GM12872 (cell line): ENCODE results near the gene ITPKB.

ENCODE experiments used
- TF ChIP-seq, protein P1 (sequence below): IDR thresholded peaks from 3 replicates; pipeline ENCODE4 v1.5.1; 2011; ENCODE audit warnings: low read depth, mild to moderate bottlenecking, low read length, moderate library complexity; ENCODE audit not compliant: insufficient read depth

The ITPKB gene

DNA sequence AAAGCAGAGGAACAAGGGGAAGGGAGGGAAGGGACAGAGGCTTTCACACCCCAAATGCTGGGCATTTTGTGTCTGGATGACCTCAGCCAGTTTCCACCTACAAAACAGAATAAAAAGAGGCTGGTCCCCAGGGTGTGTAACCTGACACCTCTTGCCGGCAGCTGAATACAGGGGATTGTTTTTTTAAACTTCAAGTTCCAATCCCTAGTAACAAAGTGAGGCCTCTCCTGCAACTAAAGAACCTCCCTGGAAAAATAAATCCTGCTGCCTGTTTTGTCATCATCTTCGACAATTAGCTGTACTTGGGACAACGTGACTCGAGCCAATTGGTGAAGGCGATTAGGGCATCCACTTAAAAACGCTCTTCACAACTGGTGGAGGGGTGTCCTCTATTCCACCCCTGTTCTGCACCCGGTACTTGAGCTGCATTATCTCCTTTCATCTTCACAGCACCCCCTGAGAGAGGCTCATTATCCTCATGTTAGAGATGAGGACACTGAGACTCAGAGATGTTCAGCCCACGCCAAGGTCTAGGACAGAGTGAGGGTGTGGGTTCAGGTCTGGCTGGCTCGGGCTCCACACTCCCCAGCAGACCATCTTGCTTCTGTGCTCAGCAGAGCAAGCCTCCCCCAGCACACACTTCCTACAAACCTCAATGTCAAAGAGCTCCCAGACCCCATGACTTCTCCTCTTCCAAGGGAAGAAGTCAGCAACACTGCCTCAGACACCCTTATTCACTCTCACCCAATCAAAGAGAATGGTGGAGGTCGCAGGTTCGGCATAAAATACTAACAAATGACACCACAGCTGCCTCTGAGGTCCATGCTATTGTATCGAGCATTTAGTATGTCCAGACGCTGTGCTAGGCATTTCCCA lies 15.2 kb downstream of the ITPKB start:
- TF ChIP-seq, protein P1, sequence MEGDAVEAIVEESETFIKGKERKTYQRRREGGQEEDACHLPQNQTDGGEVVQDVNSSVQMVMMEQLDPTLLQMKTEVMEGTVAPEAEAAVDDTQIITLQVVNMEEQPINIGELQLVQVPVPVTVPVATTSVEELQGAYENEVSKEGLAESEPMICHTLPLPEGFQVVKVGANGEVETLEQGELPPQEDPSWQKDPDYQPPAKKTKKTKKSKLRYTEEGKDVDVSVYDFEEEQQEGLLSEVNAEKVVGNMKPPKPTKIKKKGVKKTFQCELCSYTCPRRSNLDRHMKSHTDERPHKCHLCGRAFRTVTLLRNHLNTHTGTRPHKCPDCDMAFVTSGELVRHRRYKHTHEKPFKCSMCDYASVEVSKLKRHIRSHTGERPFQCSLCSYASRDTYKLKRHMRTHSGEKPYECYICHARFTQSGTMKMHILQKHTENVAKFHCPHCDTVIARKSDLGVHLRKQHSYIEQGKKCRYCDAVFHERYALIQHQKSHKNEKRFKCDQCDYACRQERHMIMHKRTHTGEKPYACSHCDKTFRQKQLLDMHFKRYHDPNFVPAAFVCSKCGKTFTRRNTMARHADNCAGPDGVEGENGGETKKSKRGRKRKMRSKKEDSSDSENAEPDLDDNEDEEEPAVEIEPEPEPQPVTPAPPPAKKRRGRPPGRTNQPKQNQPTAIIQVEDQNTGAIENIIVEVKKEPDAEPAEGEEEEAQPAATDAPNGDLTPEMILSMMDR, result no peak

DNA sequence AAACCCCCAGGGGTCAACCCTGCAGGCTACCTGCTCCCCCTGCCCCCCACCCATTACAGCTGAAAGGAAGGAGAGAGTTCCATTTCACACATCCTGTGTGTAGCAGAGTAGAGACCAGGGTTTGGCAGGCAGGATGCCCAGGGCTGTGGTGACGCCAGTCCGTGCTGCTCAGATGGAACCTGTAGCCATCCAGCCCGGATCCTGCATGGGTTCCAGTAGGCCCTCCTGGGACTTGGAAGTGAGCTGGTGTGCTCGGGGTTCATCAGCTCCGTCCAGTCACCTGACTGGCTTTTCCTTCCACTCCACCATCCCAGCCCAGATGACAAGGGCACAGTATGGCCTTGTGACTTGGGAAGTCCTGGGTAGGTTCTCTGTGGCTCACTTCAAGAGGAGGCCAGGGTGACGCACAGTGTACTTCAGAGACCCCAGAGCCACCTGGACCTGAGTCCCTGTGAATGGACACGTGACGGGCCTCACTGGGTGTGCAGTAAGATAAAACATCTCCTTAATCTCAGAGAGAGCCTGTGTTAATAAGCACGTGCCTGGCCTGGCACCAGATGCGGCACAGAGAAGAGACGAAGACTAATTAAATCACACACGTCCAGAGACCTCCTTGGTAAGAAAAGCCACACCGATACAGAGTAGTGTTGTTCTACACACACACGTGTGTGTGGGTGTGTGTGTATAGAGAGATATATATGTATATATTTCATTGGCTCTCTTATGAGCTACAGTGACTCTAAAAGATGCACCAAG lies 16.0 kb downstream of the ITPKB start:
- TF ChIP-seq, protein P1, result no peak

DNA sequence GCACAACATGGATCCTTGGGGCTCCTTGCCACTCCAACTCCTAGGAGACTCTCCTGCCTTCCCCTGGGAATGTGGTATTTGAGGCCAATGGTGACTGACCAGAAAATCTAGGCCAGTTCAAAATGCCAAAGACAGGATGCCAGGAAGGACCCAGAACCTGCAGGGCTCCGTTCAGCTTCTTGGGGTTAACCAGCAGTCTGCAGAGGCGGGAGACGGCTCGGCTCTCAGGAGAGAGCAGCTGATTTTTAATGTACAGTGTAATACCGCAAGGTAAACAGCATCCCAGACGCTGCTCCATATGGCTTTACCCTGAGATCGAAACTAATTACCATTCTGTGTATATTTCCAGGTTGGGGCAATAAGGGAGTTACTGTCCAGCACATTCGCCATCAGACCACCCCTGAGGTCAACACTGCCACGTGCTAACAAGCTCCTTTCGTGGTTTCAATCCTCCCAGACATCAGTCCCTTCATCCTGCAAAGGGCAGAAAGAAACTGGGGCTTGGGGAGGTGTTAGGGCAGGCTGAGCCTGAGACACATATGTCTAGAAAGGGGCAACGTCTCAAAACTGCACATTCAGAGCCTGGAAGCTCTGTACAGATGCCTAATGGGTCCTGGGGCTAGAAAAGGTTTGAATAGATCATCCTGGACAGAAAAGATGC lies 16.7 kb downstream of the ITPKB start:
- TF ChIP-seq, protein P1, result no peak

DNA sequence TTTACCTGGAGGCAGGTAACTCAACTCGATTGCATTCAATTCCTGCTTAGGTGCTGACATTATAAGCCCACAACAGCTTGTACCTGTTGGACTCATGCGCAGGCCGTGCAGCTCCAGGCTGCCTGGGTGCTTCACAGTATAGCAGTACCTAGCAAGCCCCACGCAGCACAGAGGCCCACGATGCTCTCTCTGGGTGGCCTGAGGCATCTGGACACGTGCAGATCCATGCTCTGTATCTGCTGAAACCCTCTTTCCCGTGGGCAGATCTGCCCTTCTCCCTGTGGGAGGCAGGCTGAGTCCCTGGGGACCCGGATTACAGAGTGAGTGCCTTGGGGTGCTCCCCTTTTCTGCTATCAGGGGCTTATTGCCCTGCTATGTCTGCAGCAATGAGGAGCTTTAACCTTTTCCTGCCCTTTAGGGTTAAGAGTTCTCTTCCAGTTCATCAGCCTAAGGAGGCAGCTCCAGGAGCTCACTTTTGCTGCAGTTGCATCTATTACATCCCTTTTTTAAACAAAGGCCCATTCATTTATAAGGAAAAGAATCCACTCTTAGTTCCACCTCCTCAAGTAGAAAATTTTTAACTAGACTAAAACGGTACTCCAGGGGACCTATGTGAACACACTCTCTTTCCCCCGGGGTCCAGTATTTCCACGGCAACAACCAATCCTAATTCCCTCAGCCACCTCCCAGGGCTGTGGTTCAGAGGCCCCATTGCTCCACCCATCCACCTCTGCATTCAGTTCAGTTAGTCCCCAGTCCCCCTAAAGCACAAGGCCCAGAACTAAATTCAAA lies 19.3 kb downstream of the ITPKB start:
- TF ChIP-seq, protein P1, result no peak

DNA sequence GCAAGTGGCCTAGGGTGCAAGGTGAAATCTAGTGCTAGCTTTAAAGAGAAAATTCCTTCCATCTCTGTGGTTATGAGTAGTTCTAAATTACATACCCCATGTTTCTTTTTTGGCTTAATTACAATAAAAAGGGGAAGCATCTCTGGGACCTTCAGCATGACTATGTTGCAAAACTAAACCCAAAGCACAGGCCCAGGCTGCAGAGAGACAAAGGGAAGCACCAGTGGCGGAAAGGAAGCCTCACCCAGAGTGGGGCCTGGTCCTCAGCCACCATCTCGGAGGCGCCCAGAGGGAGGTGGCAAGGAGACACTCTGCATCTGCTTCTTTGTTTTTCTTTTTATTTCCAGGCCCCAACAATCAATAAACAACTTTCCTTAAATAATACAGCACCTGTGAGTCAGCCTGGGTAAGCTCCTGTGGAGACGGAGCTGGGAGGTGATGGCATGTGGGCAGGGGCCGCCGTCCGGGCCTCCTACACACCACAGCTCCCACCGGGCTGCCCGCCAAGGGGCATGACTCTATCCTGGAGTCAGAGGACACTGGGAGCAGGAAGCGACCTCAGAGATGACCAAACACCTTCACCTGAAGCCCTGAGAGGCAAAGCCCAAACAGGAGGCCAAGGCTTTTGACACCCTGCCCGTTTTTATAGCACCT lies 21.7 kb downstream of the ITPKB start:
- TF ChIP-seq, protein P1, result no peak

DNA sequence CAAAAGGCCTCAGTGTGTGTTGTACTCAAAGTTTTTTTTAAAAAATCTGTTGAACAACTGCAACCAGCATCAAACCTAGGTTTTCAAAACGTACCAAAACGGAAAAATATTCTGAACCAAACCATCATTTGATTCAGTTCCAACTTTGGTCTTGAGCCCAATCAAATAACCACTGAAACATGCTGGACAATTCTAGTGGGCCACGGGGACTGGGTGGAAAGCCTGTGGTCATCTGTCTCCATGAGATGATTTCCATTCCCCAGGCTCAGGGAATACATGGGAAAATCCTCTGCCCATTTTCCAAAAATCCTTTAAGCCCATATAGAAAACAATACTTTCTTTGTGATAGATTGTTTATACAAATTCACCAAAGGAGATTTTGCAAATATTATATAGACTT lies 22.5 kb downstream of the ITPKB start:
- TF ChIP-seq, protein P1, result no peak
